HG03039 (cell line): ENCODE measurements around the gene RSPH10B2.
A peak's percentile ranks its signal among the peaks of the same experiment; 100 is the strongest.
"Not testable (repeated sequence)": the region's sequence is repeated elsewhere in the genome, so short reads cannot be mapped to it uniquely, and the experiment has no call there.

Source experiments
- ATAC-seq: cut with Tn5 transposase; IDR thresholded peaks from one replicate; pipeline ENCODE4 v1.9.1; 2021; ENCODE audit warnings: mild to moderate bottlenecking, moderate library complexity; ENCODE audit not compliant: unreplicated experiment

The RSPH10B2 gene

GRCh38 chr7:6753964-6754363, at the start of gene RSPH10B2:
TSS of gene RSPH10B2 (plus strand) at chr7:6754103. CDS start at chr7:6757678, 3,575 bp downstream.
- not testable (repeated sequence) for ATAC-seq

- ATAC-seq = peak; percentile 23
Observed at GRCh38 chr7:6705959-6706665, 47.8 kb upstream of the RSPH10B2 start.

GRCh38 chr7:6706666-6707407, 47.1 kb upstream of the RSPH10B2 start, which contains the start of gene ZNF12:
TSS of gene ZNF12 (minus strand) at chr7:6706947. CDS start at chr7:6705173, 1,774 bp downstream.
- peak; percentile 89 for ATAC-seq

- no peak for ATAC-seq
Observed at GRCh38 chr7:6708304-6708703, 45.6 kb upstream of the RSPH10B2 start.

- ATAC-seq = no peak
Observed at GRCh38 chr7:6709808-6710207, 44.1 kb upstream of the RSPH10B2 start.

- ATAC-seq = no peak
Observed at GRCh38 chr7:6714360-6714759, 39.5 kb upstream of the RSPH10B2 start.

GRCh38 chr7:6715898-6716297, 38.0 kb upstream of the RSPH10B2 start:
- not testable (repeated sequence) for ATAC-seq

GRCh38 chr7:6718124-6718523, 35.8 kb upstream of the RSPH10B2 start:
- no peak for ATAC-seq

GRCh38 chr7:6724351-6724750, 29.6 kb upstream of the RSPH10B2 start:
- not testable (repeated sequence) for ATAC-seq

GRCh38 chr7:6725003-6725402, 28.9 kb upstream of the RSPH10B2 start:
- peak; percentile 58 for ATAC-seq

GRCh38 chr7:6726341-6726740, 27.6 kb upstream of the RSPH10B2 start:
- not testable (repeated sequence) for ATAC-seq

GRCh38 chr7:6727663-6728062, 26.2 kb upstream of the RSPH10B2 start:
- ATAC-seq = no peak

- ATAC-seq = not testable (repeated sequence)
Observed at GRCh38 chr7:6728893-6729491, 24.9 kb upstream of the RSPH10B2 start.

- peak; percentile 93 for ATAC-seq
Observed at GRCh38 chr7:6729492-6730342, 24.2 kb upstream of the RSPH10B2 start.

GRCh38 chr7:6730343-6730633, 23.6 kb upstream of the RSPH10B2 start:
- ATAC-seq = no peak

- not testable (repeated sequence) for ATAC-seq
Observed at GRCh38 chr7:6738415-6738814, 15.5 kb upstream of the RSPH10B2 start.

GRCh38 chr7:6744410-6745100, 9.3 kb upstream of the RSPH10B2 start:
- ATAC-seq = not testable (repeated sequence)

- ATAC-seq = not testable (repeated sequence)
Observed at GRCh38 chr7:6749335-6749734, 4.6 kb upstream of the RSPH10B2 start.

GRCh38 chr7:6750173-6750572, 3.7 kb upstream of the RSPH10B2 start:
- not testable (repeated sequence) for ATAC-seq

GRCh38 chr7:6761186-6761585, 7.3 kb downstream of the RSPH10B2 start:
- not testable (repeated sequence) for ATAC-seq
